ENCODE measurements around the gene VEPH1. TPM values are rescaled to one million over a fixed set of nuclear protein-coding genes. Genes with fewer than 3 reads are reported as not detected.

VEPH1 gene
- total and polyA plus RNA-seq, 3 donors from 2014 or later = 2.7 to 8.1 (median 3.0) TPM

DNA sequence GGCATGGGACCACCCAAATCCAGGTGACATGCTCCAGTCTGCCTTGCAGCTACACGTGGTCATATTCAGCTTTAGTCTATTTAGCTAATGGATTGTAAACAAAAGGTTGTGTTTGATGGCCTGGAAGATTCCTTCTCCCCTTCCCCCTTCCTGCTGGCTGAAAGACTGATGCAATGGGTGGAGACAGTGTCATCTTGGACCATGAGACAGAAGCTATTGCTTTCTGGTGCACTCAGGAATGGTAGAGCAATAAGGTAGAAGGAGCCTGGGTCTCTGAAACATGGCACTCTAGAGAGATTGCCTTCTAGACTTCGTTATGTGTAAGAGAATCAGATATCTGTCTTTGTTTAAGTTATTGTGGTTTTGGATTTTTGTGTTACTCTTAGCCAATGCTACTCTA, 92.3 kb downstream of the VEPH1 start:
- Histone ChIP-seq H3K9me3 (no peaks in the 10 kb centered on the region), H3K4me3 (no peak overlapping the region), H3K36me3 (ENCODE audit: low read depth, missing control alignments) (no peaks in the 10 kb centered on the region), H3K27ac (no peak overlapping the region), H3K4me1 (no peaks in the 10 kb centered on the region), H3K27me3 (no peaks in the 10 kb centered on the region)
- no peak for DNase-seq
- intact Hi-C loops (cut with DNase I; ENCODE audit: low total_unique reads) = no loop called here
- TF ChIP-seq CTCF (IDR thresholded peaks at IDR 0.05) (no peak), POLR2A (IDR thresholded peaks at IDR 0.05) (no peak)
- WGBS, 2 donors = 72 to 74% methylated on average over 2 of the region's 2 CpGs

- intact Hi-C loops (cut with DNase I; ENCODE audit: low total_unique reads) = no loop called here
- no peak overlapping the region for H3K27ac ChIP-seq
- no peaks in the 10 kb centered on the region for H3K36me3 ChIP-seq (ENCODE audit: low read depth, missing control alignments)
- H3K4me1 ChIP-seq = no peaks in the 10 kb centered on the region
- H3K27me3 ChIP-seq = no peaks in the 10 kb centered on the region
- H3K9me3 ChIP-seq = no peaks in the 10 kb centered on the region
- no peak for DNase-seq
- no peak for TF ChIP-seq POLR2A (IDR thresholded peaks at IDR 0.05)
- no peak for TF ChIP-seq CTCF (IDR thresholded peaks at IDR 0.05)
- no peak overlapping the region for H3K4me3 ChIP-seq
- WGBS, 2 donors = 84 to 94% methylated on average over 2 of the region's 2 CpGs
Measured at GRCh38 chr3:157409516-157409915, 93.7 kb downstream of the VEPH1 start.

DNA sequence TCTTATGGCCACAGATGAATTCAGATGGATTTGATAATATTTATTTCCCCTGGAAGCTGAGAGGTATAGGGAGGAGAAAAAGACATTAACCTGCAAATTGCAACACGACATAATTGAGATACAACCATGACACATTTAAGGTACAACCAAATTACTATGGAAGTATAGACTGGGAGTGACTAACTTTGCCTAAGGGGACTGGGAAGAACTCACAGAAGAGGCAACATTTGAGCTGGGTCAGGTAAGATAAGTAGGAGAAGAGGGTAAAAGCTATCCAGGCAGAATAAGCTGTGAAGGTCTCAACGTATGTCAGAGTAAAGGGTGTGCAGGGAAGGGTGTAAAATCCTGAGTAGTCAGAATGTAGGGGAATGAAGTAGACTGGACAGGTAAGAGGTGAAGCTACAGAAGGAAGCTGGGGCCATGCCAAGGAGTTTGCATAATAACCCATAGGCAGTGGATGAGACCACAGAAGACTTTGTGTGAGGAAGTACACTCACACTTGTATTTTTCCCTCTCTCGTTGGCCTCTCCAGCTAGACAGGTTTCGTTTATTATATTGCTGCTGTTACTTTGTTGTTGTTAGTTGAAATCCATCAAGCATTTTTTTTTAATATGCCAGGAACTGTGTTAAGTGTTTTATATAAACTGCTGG, 94.6 kb downstream of the VEPH1 start:
- Histone ChIP-seq H3K27ac (no peak overlapping the region), H3K4me1 (no peaks in the 10 kb centered on the region), H3K36me3 (ENCODE audit: low read depth, missing control alignments) (no peaks in the 10 kb centered on the region), H3K4me3 (no peak overlapping the region), H3K27me3 (no peaks in the 10 kb centered on the region), H3K9me3 (no peaks in the 10 kb centered on the region)
- intact Hi-C loops (cut with DNase I; ENCODE audit: low total_unique reads) = no loop called here
- TF ChIP-seq CTCF (IDR thresholded peaks at IDR 0.05) (no peak), POLR2A (IDR thresholded peaks at IDR 0.05) (no peak)
- 84 to 89% methylated on average over 4 of the region's 4 CpGs for WGBS, 2 donors
- no peak for DNase-seq

GRCh38 chr3:157407769-157408168, 95.4 kb downstream of the VEPH1 start:
- H3K4me3 ChIP-seq = no peak overlapping the region
- TF ChIP-seq CTCF (IDR thresholded peaks at IDR 0.05) (no peak), POLR2A (IDR thresholded peaks at IDR 0.05) (no peak)

GRCh38 chr3:157406394-157406793, 96.8 kb downstream of the VEPH1 start:
- 75 to 87% methylated on average over 5 of the region's 5 CpGs for WGBS, 2 donors
- no peak for DNase-seq
- TF ChIP-seq CTCF (IDR thresholded peaks at IDR 0.05) (no peak), POLR2A (IDR thresholded peaks at IDR 0.05) (no peak)
- H3K4me3 ChIP-seq = no peak overlapping the region
- H3K27me3 ChIP-seq = no peaks in the 10 kb centered on the region
- no peaks in the 10 kb centered on the region for H3K36me3 ChIP-seq (ENCODE audit: low read depth, missing control alignments)
- intact Hi-C loops (cut with DNase I; ENCODE audit: low total_unique reads) = no loop called here
- H3K27ac ChIP-seq = no peak overlapping the region
- H3K9me3 ChIP-seq = no peaks in the 10 kb centered on the region
- H3K4me1 ChIP-seq = no peaks in the 10 kb centered on the region

More at GRCh38 chr3:157407769-157408168, 95.4 kb downstream of the VEPH1 start:
- H3K9me3 ChIP-seq = no peaks in the 10 kb centered on the region
- H3K36me3 ChIP-seq (ENCODE audit: low read depth, missing control alignments) = no peaks in the 10 kb centered on the region
- H3K27ac ChIP-seq = no peak overlapping the region
- H3K4me1 ChIP-seq = no peaks in the 10 kb centered on the region
- intact Hi-C loops (cut with DNase I; ENCODE audit: low total_unique reads) = no loop called here
- WGBS, 2 donors = 86 to 91% methylated on average over 3 of the region's 3 CpGs
- no peaks in the 10 kb centered on the region for H3K27me3 ChIP-seq
- DNase-seq = no peak

Data from testis (tissue), 3 donors.